IMR-90 (cell line): ENCODE measurements around the gene SMARCD1.

ENCODE experiments used
- CHD1 ChIP-seq: IDR thresholded peaks from 2 replicates; pipeline ENCODE4 v1.6.1; 2012; ENCODE audit warnings: low read depth, low read length, improper control_type of control experiment
- MXI1 ChIP-seq: IDR thresholded peaks from 2 replicates; pipeline ENCODE4 v1.6.1; 2012; ENCODE audit warnings: low read depth, mild to moderate bottlenecking, low read length, moderate library complexity, borderline replicate concordance
- NFE2L2 ChIP-seq: fragments of 150-350 bp; IDR thresholded peaks from 2 replicates; pipeline ENCODE4 v1.6.1; 2016; ENCODE audit warnings: low read depth, mild to moderate bottlenecking, low read length
- POLR2A ChIP-seq: IDR thresholded peaks from 2 replicates; pipeline ENCODE4 v1.6.1; 2012; ENCODE audit warnings: mild to moderate bottlenecking, low read depth, low read length
- SMC3 ChIP-seq: fragments of 150-350 bp; IDR thresholded peaks from 2 replicates; pipeline ENCODE4 v1.6.1; 2016; ENCODE audit warnings: low read depth, mild to moderate bottlenecking, antibody characterized with exemption, low read length, moderate library complexity
- TF ChIP-seq, protein P1 (sequence below): conservative IDR thresholded peaks from 2 replicates; pipeline ENCODE4 v1.5.1; 2012; ENCODE audit warnings: mild to moderate bottlenecking, low read depth, low read length, improper control_type of control experiment

GRCh38 chr12:50043854-50044253 lies 41.3 kb upstream of the SMARCD1 start:
- no peak for TF ChIP-seq POLR2A
- TF ChIP-seq NFE2L2, result no peak
- TF ChIP-seq, protein P1, sequence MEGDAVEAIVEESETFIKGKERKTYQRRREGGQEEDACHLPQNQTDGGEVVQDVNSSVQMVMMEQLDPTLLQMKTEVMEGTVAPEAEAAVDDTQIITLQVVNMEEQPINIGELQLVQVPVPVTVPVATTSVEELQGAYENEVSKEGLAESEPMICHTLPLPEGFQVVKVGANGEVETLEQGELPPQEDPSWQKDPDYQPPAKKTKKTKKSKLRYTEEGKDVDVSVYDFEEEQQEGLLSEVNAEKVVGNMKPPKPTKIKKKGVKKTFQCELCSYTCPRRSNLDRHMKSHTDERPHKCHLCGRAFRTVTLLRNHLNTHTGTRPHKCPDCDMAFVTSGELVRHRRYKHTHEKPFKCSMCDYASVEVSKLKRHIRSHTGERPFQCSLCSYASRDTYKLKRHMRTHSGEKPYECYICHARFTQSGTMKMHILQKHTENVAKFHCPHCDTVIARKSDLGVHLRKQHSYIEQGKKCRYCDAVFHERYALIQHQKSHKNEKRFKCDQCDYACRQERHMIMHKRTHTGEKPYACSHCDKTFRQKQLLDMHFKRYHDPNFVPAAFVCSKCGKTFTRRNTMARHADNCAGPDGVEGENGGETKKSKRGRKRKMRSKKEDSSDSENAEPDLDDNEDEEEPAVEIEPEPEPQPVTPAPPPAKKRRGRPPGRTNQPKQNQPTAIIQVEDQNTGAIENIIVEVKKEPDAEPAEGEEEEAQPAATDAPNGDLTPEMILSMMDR, result no peak
- TF ChIP-seq CHD1, result no peak
- TF ChIP-seq MXI1, result no peak
- no peak for TF ChIP-seq SMC3
